ENCODE results near the gene EXOC8.
"Not testable (repeated sequence)": the region's sequence is repeated elsewhere in the genome, so short reads cannot be mapped to it uniquely, and the experiment has no call there.

The EXOC8 gene

GRCh38 chr1:231354330-231355020, 16.8 kb upstream of the EXOC8 start:
- no peak for DNase-seq (ENCODE audit: low read depth, low spot score)

DNA sequence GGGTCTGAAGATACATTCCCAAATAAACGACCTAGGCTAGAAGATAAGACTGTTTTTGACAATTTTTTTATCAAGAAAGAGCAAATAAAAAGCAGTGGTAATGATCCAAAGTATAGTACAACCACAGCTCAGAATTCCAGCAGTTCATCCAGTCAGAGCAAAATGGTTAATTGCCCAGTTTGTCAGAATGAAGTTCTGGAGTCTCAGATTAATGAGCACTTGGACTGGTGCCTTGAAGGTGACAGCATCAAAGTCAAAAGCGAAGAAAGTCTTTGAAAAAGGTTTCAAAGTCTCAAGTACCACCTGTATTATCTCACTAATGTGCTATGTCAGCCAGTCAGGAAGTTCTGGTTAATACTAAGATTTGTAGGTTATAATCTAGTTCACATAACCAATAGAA, 15.4 kb upstream of the EXOC8 start:
- no peak for DNase-seq (ENCODE audit: low read depth, low spot score)

DNA sequence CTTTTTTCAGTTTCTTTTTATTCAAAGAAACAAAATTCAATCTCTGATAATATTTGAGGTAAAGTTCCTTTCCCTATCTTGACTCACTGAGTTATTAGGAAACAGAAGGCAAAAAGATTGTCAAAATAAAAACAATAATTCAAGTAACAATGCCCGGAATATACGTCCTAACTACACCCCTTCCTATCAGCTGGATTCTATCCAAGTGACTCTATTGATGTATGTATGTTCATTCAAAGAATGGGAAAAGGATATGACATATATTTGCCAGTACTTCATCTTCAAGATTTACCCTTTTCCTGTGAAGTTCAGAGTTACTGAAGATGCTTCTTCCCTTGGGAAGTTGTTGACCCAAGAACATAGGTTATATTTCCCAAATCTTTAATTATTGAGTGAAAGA, 14.2 kb upstream of the EXOC8 start:
- no peak for DNase-seq (ENCODE audit: low read depth, low spot score)

DNA sequence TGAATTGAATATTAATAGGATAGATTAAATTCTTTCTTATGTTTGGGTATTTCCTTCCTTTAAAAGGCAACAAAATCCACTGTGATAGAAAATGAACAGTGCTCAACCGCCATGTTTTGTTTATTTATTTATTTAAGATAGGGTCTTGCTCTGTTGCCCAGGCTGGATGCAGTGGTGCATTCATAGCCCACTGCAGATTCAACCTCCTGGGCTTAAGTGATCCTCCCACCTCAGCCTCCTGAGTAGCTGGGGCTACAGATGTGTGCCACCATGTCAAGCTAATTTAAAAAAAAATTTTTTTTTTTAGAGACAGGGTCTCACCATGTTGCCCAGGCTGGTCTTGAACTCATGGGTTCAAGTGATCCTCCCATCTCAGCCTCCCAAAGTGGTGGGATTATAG, 11.2 kb upstream of the EXOC8 start:
- DNase-seq (ENCODE audit: low read depth, low spot score) = not testable (repeated sequence)

DNA sequence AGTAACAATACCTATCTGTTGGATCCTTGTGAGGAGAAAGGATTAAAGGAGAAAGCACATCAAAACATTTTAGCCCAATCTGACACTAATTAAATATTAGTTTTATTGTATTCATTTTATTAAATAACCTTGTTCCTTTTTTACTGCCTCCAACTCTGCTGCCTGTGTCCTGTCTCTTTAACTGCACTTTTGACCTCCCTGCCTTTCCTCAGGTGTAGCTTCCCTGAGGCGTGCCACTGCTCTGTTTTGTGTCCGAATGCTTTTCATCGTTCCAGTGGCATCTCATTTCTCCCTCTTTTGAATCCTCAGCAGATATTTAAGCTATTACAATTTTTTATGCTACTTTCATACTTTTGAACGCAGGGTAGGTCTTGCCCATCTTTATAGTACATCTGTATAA, 10.8 kb upstream of the EXOC8 start:
- DNase-seq (ENCODE audit: low read depth, low spot score) = no peak

DNA sequence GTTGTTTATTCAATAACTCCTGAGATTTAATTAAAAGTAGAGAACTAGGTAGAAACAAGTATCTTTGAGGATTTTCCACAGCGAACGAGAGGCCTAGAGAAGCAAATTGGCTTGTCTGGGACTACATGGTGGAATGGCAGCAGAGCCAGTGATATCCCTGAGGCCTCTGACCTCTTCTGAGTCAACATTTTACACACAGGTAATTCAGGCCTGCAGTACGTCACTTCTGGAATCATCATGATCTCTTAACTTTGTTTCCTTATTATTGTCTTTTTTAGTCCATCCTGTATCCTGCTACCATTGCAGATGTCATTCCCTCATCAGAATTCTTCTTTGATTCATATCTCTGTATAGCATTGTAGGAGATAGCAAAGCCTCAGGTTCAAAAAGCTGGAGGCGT, 10.3 kb upstream of the EXOC8 start:
- no peak for DNase-seq (ENCODE audit: low read depth, low spot score)

- DNase-seq (ENCODE audit: low read depth, low spot score) = no peak
Measured at GRCh38 chr1:231340328-231341013, 2.8 kb upstream of the EXOC8 start.

GRCh38 chr1:231338270-231339128, 847 bp upstream of the EXOC8 start, which contains the start of gene SPRTN:
Gene SPRTN, plus strand, starts transcription at chr1:231338293. Its CDS starts 91 bp downstream, at chr1:231338384.
- DNase-seq (ENCODE audit: low read depth, low spot score) = no peak

- no peak for DNase-seq (ENCODE audit: low read depth, low spot score)
Measured at GRCh38 chr1:231337043-231337471, 595 bp downstream of the EXOC8 start.

GRCh38 chr1:231335663-231336602, 1.7 kb downstream of the EXOC8 start:
- no peak for DNase-seq (ENCODE audit: low read depth, low spot score)

DNA sequence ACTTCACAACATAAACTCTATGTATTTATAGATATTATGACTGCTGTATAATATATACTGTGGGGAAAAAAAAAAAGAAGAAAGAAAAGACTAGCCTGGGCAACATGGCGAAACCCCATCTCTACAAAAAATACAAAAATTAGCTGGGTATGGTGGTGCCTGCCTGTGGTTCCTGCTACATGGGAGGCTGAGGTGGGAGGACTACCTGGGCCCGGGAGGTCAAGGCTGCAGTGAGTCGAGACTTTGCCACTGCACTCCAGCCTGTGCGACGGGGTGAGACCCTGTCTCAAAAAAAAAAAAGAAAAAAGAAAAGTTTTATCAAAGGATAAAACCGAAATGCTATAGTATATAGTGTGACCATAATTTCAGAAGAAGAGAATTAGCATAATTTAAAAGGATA, 2.7 kb downstream of the EXOC8 start:
- no peak for DNase-seq (ENCODE audit: low read depth, low spot score)

- no peak for DNase-seq (ENCODE audit: low read depth, low spot score)
Measured at GRCh38 chr1:231334079-231334666, 3.5 kb downstream of the EXOC8 start.

DNA sequence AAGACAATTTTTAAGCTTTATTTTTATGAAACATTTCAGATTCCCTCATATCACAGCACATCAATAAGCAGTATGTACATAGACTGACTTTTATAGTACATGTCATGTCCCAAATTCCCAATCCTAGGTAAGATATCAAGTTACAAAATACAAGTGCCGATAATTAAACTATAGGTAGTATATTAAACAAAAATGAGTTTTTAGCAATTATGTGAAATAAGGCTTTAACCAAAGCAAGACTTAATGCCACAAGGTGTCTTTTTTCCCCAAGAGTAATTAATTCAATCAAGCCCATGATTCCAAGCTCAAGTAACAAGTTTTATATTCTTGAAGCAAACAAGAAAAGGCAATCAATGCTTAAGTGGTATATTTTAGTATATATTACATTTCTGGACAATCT, 4.9 kb downstream of the EXOC8 start:
- DNase-seq (ENCODE audit: low read depth, low spot score) = no peak

DNA sequence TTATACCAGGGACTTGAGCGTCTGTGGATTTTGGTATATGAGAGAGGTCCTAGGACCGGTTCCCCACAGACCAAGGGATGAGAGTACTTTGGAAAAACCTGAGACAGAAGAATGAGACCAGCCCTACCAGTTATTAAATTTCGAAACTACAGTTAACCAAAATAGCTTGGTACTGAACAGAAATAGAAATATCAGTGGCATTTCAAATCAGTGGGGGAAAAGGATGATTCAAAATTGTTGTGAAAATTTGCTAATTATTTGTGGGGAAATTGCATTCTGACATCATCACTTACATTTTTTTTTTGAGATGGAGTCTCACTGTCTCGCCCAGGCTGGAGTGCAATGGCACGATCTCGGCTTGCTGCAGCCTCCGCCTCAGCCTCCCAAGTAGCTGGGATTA, 8.2 kb downstream of the EXOC8 start:
- no peak for DNase-seq (ENCODE audit: low read depth, low spot score)

DNA sequence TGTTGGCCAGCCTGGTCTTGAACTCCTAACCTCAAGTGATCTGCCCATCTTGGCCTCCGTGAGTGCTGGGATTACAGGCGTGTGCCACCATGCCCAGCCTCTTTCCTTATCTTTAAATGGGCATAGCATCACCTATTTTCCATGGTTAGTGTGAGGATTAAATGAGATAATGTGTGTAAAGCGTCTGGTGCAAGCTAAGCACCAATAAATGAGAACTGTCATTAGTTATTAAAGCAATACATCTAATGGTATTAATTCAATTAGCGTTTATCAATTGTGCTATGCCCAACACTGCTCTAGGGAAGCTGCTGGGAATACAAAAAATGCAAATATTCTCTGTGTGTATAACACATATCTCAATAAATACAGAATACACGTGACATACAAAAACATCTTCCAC, 10.0 kb downstream of the EXOC8 start:
- no peak for DNase-seq (ENCODE audit: low read depth, low spot score)

- DNase-seq (ENCODE audit: low read depth, low spot score) = no peak
Measured at GRCh38 chr1:231326248-231326647, 11.4 kb downstream of the EXOC8 start.

DNA sequence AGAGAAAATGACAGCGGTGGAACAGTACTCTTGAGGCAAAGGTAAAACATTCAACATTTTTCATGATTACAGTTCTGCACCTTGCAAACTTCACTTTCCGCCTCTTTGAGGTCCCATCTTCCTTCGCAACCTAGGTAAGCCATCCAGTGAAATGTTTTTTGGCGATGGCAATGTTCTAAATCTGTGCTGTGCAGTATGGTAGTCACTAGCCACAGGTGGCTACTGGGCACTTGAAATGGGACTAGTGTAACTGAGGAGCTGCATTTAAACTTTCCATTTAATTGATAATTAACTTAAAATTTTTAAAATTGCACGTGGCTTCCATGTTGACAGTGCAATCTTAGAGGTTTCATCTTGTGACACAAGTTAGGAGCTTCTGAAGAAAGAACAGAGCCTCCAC, 13.0 kb downstream of the EXOC8 start:
- no peak for DNase-seq (ENCODE audit: low read depth, low spot score)

GRCh38 chr1:231322880-231323530, 14.6 kb downstream of the EXOC8 start:
- no peak for DNase-seq (ENCODE audit: low read depth, low spot score)

DNA sequence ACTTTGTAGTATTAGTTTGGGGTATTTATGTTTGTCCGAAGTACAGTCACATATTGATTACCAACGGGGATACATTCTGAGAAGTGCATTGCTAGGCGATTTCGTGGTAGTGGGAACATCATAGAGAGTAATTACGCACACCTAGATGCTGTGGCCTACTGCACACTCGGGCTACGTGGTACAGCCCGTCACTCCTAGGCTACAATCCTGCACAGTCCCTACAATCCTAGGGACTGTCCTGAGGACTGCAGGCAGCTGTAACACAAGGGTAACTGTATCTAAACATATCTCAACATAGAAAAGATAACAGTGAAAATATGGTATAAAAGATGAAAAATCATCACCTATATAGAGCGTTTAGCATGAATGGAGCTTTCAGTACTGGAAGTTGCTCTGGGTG, 18.6 kb downstream of the EXOC8 start:
- no peak for DNase-seq (ENCODE audit: low read depth, low spot score)

GRCh38 chr1:231318568-231318967, 19.1 kb downstream of the EXOC8 start:
- no peak for DNase-seq (ENCODE audit: low read depth, low spot score)

DNA sequence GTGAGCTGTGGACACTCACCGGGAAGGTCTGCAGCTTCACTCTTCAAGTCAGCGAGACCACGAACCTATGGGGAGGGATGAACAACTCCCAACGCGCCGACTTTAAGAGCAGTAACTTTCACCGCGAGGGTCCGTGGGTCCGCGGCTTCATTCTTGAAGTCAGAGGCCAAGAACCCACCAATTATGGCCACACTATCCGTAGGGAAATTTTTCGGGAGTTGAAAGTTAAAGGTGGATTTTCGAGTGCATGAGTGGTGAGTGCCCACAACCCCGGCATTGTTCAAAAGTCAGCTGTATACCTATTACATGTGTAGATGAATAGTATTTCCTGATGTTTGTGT, 19.7 kb downstream of the EXOC8 start:
- DNase-seq (ENCODE audit: low read depth, low spot score) = no peak
